Astrocyte (in vitro differentiated cells and primary cell): ENCODE measurements around the gene FAM240A.

ENCODE experiments used
- EZH2 ChIP-seq: IDR thresholded peaks from 2 replicates; pipeline ENCODE4 v1.6.1; 2012; ENCODE audit warnings: mild to moderate bottlenecking, low read length, inconsistent platforms; ENCODE audit not compliant: insufficient read depth
- TF ChIP-seq, protein P1 (sequence below): IDR thresholded peaks from 2 replicates; pipeline ENCODE4 v1.5.1; 2011; ENCODE audit warnings: low read depth, mild to moderate bottlenecking, inconsistent platforms, low read length, moderate library complexity; ENCODE audit not compliant: insufficient read depth

DNA sequence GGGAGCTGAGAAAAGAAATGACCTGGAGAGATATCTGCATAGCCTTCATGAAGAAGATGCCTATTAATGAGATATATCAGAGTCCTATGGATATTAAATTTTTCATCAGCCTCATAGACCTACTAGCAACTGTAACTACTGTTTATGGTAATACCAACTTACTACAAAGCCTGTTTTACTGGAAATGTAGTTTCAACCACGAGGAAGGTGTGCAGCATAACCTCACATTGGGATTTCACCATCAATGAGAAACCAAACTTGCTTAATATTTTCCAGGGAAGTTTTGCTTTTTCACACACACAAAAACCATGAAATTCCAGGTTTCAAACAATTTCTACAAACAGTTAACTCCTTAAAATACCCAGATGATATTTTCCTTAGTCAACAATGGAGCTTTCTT lies 31.4 kb downstream of the FAM240A start:
- TF ChIP-seq EZH2, result no peak
- TF ChIP-seq, protein P1, sequence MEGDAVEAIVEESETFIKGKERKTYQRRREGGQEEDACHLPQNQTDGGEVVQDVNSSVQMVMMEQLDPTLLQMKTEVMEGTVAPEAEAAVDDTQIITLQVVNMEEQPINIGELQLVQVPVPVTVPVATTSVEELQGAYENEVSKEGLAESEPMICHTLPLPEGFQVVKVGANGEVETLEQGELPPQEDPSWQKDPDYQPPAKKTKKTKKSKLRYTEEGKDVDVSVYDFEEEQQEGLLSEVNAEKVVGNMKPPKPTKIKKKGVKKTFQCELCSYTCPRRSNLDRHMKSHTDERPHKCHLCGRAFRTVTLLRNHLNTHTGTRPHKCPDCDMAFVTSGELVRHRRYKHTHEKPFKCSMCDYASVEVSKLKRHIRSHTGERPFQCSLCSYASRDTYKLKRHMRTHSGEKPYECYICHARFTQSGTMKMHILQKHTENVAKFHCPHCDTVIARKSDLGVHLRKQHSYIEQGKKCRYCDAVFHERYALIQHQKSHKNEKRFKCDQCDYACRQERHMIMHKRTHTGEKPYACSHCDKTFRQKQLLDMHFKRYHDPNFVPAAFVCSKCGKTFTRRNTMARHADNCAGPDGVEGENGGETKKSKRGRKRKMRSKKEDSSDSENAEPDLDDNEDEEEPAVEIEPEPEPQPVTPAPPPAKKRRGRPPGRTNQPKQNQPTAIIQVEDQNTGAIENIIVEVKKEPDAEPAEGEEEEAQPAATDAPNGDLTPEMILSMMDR, result no peak
